Activated gamma-delta T cell treated with Interleukin-2 at 50 U/mL for 16 hours (primary cell): ENCODE data around the gene SUPT16H.
"Not testable (repeated sequence)": the region's sequence is repeated elsewhere in the genome, so short reads cannot be mapped to it uniquely, and the experiment has no call there.

ENCODE experiments used
- DNase-seq: peaks from one replicate; pipeline ENCODE4 v3.0.0-alpha.2; 2020

The SUPT16H gene

GRCh38 chr14:21356511-21356910, 27.3 kb downstream of the SUPT16H start:
- no peak for DNase-seq

GRCh38 chr14:21352587-21352986, 31.2 kb downstream of the SUPT16H start:
- DNase-seq, result no peak

- no peak for DNase-seq
These were observed 33.3 kb downstream of the SUPT16H start for GRCh38 chr14:21350539-21350938.

GRCh38 chr14:21347201-21347600, 36.6 kb downstream of the SUPT16H start:
- DNase-seq, result no peak

GRCh38 chr14:21346532-21347135, 37.2 kb downstream of the SUPT16H start:
- DNase-seq, result no peak

GRCh38 chr14:21343035-21343794, 40.6 kb downstream of the SUPT16H start:
- DNase-seq, result no peak

- no peak for DNase-seq
These were observed 49.5 kb downstream of the SUPT16H start for GRCh38 chr14:21334202-21334906.

- no peak for DNase-seq
These were observed 50.9 kb downstream of the SUPT16H start for GRCh38 chr14:21332950-21333349.

- no peak for DNase-seq
These were observed 56.8 kb downstream of the SUPT16H start for GRCh38 chr14:21326972-21327371.

- no peak for DNase-seq
These were observed 61.1 kb downstream of the SUPT16H start for GRCh38 chr14:21322716-21323115.

GRCh38 chr14:21320913-21321312, 62.9 kb downstream of the SUPT16H start:
- no peak for DNase-seq

- DNase-seq, result no peak
These were observed 66.4 kb downstream of the SUPT16H start for GRCh38 chr14:21317398-21317797.

GRCh38 chr14:21313512-21313911, 70.3 kb downstream of the SUPT16H start:
- DNase-seq, result no peak

GRCh38 chr14:21311614-21312013, 72.2 kb downstream of the SUPT16H start:
- no peak for DNase-seq

GRCh38 chr14:21309956-21310355, 73.9 kb downstream of the SUPT16H start:
- no peak for DNase-seq

- no peak for DNase-seq
These were observed 74.6 kb downstream of the SUPT16H start for GRCh38 chr14:21309238-21309636.

GRCh38 chr14:21308479-21309237, 75.2 kb downstream of the SUPT16H start:
- DNase-seq, result peak; percentile 67

GRCh38 chr14:21308132-21308478, 75.7 kb downstream of the SUPT16H start:
- no peak for DNase-seq

- no peak for DNase-seq
These were observed 76.2 kb downstream of the SUPT16H start for GRCh38 chr14:21307637-21308036.

- not testable (repeated sequence) for DNase-seq
These were observed 81.0 kb downstream of the SUPT16H start for GRCh38 chr14:21302836-21303140.

GRCh38 chr14:21302013-21302835, 81.6 kb downstream of the SUPT16H start:
- DNase-seq, result no peak
